PC-3 (cell line): ENCODE results near the gene GAPDH. TPM values are rescaled to one million over a fixed set of nuclear protein-coding genes. Genes with fewer than 3 reads are reported as not detected.
A peak's percentile ranks its signal among the peaks of the same experiment; 100 is the strongest.

ENCODE experiments used
- ATAC-seq: fragments of 200-7000 bp; cut with Tn5 transposase; 2 replicates; pipeline ENCODE4 v1.9.1; 2020; ENCODE audit warnings: mild to moderate bottlenecking, moderate library complexity
- BruUV-seq: library from RNA; stranded (reverse); fragments of 400-500 nt; replicated peaks from 2 replicates; lab custom pipeline; 2021; lab: Mats Ljungman, UMichigan
- CTCF ChIA-PET: fragments of 300-600 bp; sonication (Branson Sonifier 250); formaldehyde crosslinking; loops from one replicate; lab custom pipeline; 2022; ENCODE audit warnings: antibody characterized with exemption; lab: Charles Lee
- POLR2A ChIA-PET: fragments of 300-600 bp; sonication (Branson Sonifier 250); formaldehyde crosslinking; loops from one replicate; lab custom pipeline; 2022; ENCODE audit warnings: antibody characterized with exemption; ENCODE audit not compliant: unreplicated experiment; lab: Charles Lee
- DNase-seq: peaks from one replicate; pipeline ENCODE4 v3.0.0-alpha.2; 2015
- H2AFZ ChIP-seq: fragments of 300-600 bp; sonication (generic); 2 replicates; pipeline ENCODE4 v1.6.0; 2016; ENCODE audit warnings: antibody characterized with exemption, low read length
- H3F3A ChIP-seq: fragments of 300-600 bp; sonication (generic); one replicate; pipeline ENCODE4 v1.6.0; 2017; ENCODE audit warnings: antibody characterized with exemption, low read length, control low read depth, mild to moderate bottlenecking; ENCODE audit not compliant: unreplicated experiment
- H3K27ac ChIP-seq: fragments of 300-600 bp; sonication (generic); 2 replicates; pipeline ENCODE4 v1.5.1; 2016; ENCODE audit warnings: mild to moderate bottlenecking, low read length
- H3K27me3 ChIP-seq: fragments of 300-600 bp; sonication (generic); 2 replicates; pipeline ENCODE4 v1.6.1; 2016; ENCODE audit warnings: low read length, mixed read lengths
- H3K36me3 ChIP-seq: fragments of 300-600 bp; sonication (generic); 2 replicates; pipeline ENCODE4 v1.6.1; 2016; ENCODE audit warnings: low read depth, mixed run types, low read length, mixed read lengths
- H3K4me1 ChIP-seq: fragments of 300-600 bp; sonication (generic); 2 replicates; pipeline ENCODE4 v1.5.1; 2016; ENCODE audit warnings: low read length; ENCODE audit not compliant: insufficient read depth
- H3K4me2 ChIP-seq: fragments of 300-600 bp; sonication (generic); 2 replicates; pipeline ENCODE4 v1.6.0; 2016; ENCODE audit warnings: low read length
- H3K4me3 ChIP-seq: fragments of 300-600 bp; sonication (generic); 2 replicates; pipeline ENCODE4 v1.5.1; 2016; ENCODE audit warnings: mild to moderate bottlenecking, low read length, mixed read lengths
- H3K79me2 ChIP-seq: fragments of 300-600 bp; sonication (generic); 2 replicates; pipeline ENCODE4 v1.6.1; 2017; ENCODE audit warnings: low read length, mixed read lengths
- H3K9ac ChIP-seq: fragments of 300-600 bp; sonication (generic); 2 replicates; pipeline ENCODE4 v1.6.0; 2016; ENCODE audit warnings: mild to moderate bottlenecking, low read length
- H3K9me2 ChIP-seq: fragments of 300-600 bp; sonication (generic); replicated peaks from 2 replicates; pipeline ENCODE4 v1.6.1; 2016; ENCODE audit warnings: mixed run types, low read length, mixed read lengths
- H3K9me3 ChIP-seq: fragments of 300-600 bp; sonication (generic); 2 replicates; pipeline ENCODE4 v1.6.1; 2016; ENCODE audit warnings: low read length, mixed read lengths
- H4K20me1 ChIP-seq: fragments of 300-600 bp; sonication (generic); 2 replicates; pipeline ENCODE4 v1.6.1; 2016; ENCODE audit warnings: low read length, mixed read lengths
- EZH2 ChIP-seq: fragments of 300-600 bp; sonication (generic); IDR thresholded peaks from one replicate; pipeline ENCODE4 v1.6.1; 2017; ENCODE audit warnings: antibody characterized with exemption, mild to moderate bottlenecking, low read length; ENCODE audit not compliant: unreplicated experiment
- EZH2phosphoT487 ChIP-seq: fragments of 300-600 bp; sonication (generic); IDR thresholded peaks from 2 replicates; pipeline ENCODE4 v1.6.1; 2018; ENCODE audit warnings: mild to moderate bottlenecking, antibody characterized with exemption, low read length, borderline replicate concordance
- intact Hi-C: fragments of 100-400 bp; cut with micrococcal nuclease; formaldehyde crosslinking; loops from 2 replicates; pipeline ENCODE4 v1.9.0; 2023
- total RNA-seq: library from RNA; depleted of rRNA; stranded (reverse); fragments of >200 nt; gene quantifications from 2 replicates; pipeline ENCODE4 v1.2.3, GENCODE V29; 2014
- TF ChIP-seq, protein P1 (sequence below): fragments of 300-600 bp; sonication (generic); conservative IDR thresholded peaks from 2 replicates; pipeline ENCODE4 v1.5.1; 2017; ENCODE audit warnings: antibody characterized with exemption, low read depth, mild to moderate bottlenecking, low read length

GAPDH gene
- total RNA-seq, 1 experiment from 2014 or later, result 7,326 TPM

DNA sequence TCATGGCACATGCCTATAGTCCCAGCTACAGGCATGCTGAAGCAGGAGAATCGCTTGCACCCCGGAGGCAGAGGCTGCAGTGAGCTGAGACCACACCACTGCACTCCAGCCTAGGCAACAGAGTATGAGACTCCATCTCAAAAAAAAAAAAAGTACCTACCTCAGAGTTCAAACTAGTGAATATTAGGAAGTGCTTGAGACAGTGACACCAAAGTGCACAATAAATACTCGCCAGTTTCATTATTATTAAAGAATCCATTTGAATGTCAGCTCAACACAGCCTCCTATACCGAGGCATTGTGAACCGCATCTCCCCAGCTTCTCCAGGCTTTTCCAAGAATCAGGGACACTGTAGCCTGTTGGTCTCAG lies 5.0 kb downstream of the GAPDH start:
- DNase-seq (peak; percentile 32), ATAC-seq (peak; percentile 5)
- POLR2A ChIA-PET, result interaction anchor here (0.6 kb wide), 1 partner anchor 74 kb away, joined by 4 read pairs; no protein-coding TSS in a partner anchor
- Histone ChIP-seq H3K9me3 (no peaks in the 10 kb centered on the region), H3K4me1 (peaks cover 22% of the 10 kb centered on the region), H4K20me1 (peaks cover 42% of the 10 kb centered on the region), H2AFZ (no peak overlapping the region), H3K9ac (no peak overlapping the region), H3K9me2 (no peaks in the 10 kb centered on the region), H3F3A (peaks cover 22% of the 10 kb centered on the region), H3K4me2 (peak overlapping the region; percentile 73; the same call in 1 of the 2 replicates), H3K27me3 (no peaks in the 10 kb centered on the region), H3K4me3 (no peak overlapping the region; the same call in 1 of the 2 replicates), H3K79me2 (peaks cover 32% of the 10 kb centered on the region), H3K36me3 (peaks cover 34% of the 10 kb centered on the region), H3K27ac (peak overlapping the region; percentile 16; the same call in 1 of the 2 replicates)
- intact Hi-C loops, result loop anchor here (2.0 kb wide), 1 partner anchor 44 kb away; the partner anchor contains the start of gene NCAPD2
- CTCF ChIA-PET, result interaction anchor here (0.5 to 1.5 kb wide), 2 partner anchors 10 to 13 kb away, joined by 3 to 8 read pairs; no protein-coding TSS in a partner anchor
- TF ChIP-seq, protein P1, sequence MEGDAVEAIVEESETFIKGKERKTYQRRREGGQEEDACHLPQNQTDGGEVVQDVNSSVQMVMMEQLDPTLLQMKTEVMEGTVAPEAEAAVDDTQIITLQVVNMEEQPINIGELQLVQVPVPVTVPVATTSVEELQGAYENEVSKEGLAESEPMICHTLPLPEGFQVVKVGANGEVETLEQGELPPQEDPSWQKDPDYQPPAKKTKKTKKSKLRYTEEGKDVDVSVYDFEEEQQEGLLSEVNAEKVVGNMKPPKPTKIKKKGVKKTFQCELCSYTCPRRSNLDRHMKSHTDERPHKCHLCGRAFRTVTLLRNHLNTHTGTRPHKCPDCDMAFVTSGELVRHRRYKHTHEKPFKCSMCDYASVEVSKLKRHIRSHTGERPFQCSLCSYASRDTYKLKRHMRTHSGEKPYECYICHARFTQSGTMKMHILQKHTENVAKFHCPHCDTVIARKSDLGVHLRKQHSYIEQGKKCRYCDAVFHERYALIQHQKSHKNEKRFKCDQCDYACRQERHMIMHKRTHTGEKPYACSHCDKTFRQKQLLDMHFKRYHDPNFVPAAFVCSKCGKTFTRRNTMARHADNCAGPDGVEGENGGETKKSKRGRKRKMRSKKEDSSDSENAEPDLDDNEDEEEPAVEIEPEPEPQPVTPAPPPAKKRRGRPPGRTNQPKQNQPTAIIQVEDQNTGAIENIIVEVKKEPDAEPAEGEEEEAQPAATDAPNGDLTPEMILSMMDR, result no peak
- BruUV-seq, result no TSS peak

DNA sequence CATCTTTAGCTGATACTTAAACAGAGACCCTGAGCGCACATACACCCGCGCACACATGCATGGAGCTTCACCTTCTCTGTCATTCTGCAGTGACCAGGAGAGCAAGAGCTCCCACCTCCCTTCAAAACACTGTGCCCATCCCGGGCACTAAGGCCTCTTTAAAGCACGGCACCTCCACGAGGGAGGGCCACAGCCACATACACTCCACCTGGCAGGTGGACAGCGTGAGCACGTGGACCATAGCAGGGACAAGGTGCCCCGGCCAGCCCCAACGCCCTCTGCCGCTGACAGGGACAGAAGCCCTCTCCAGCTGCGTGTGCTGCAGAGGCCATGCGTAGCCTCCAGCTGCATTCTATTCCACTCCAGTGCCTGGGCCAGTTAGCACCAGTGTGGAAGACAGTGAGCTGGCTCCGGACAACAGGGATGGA lies 5.4 kb downstream of the GAPDH start:
- intact Hi-C loops, result loop anchor here (2.0 kb wide), 1 partner anchor 45 kb away; the partner anchor contains the start of gene NCAPD2
- peaks cover 22% of the 10 kb centered on the region for H3K4me1 ChIP-seq
- DNase-seq (peak; percentile 40), ATAC-seq (peak; percentile 46)
- peak overlapping the region; percentile 73 for H3K4me2 ChIP-seq
- peaks cover 42% of the 10 kb centered on the region for H4K20me1 ChIP-seq
- no peaks in the 10 kb centered on the region for H3K9me3 ChIP-seq
- peak overlapping the region; percentile 36; the same call in 1 of the 2 replicates for H3K4me3 ChIP-seq
- BruUV-seq, result no TSS peak
- H3K9ac ChIP-seq, result no peak overlapping the region
- POLR2A ChIA-PET, result no interaction called here
- no peaks in the 10 kb centered on the region for H3K9me2 ChIP-seq
- peaks cover 22% of the 10 kb centered on the region for H3F3A ChIP-seq
- CTCF ChIA-PET, result interaction anchor here (0.6 to 1.5 kb wide), 3 partner anchors 12 to 245 kb away, joined by 5 to 8 read pairs (median 7); no protein-coding TSS in a partner anchor
- no peak overlapping the region for H2AFZ ChIP-seq
- H3K27ac ChIP-seq, result peak overlapping the region; percentile 16
- H3K36me3 ChIP-seq, result peaks cover 32% of the 10 kb centered on the region
- TF ChIP-seq EZH2phosphoT487 (no peak), EZH2 (no peak)
- TF ChIP-seq, protein P1, result no peak
- peaks cover 28% of the 10 kb centered on the region for H3K79me2 ChIP-seq
- H3K27me3 ChIP-seq, result no peaks in the 10 kb centered on the region
